IMR-90 (cell line): Measurements from ENCODE around the gene HDGFL3. TPM values are rescaled to one million over a fixed set of nuclear protein-coding genes. Genes with fewer than 3 reads are reported as not detected.

Experiments used
- ATAC-seq: fragments of 200-7000 bp; cut with Tn5 transposase; 2 replicates; pipeline ENCODE4 v1.9.1; 2020; ENCODE audit warnings: low read depth, mild to moderate bottlenecking, moderate library complexity
- BruUV-seq: library from RNA; stranded (reverse); fragments of 400-500 nt; replicated peaks from 2 replicates; lab custom pipeline; 2021; lab: Mats Ljungman, UMichigan
- CTCF ChIA-PET: fragments of 300-600 bp; formaldehyde crosslinking; extraction: SDS; loops from one replicate; lab custom pipeline; 2021; ENCODE audit warnings: antibody characterized with exemption; lab: Yijun Ruan, JAX
- POLR2A ChIA-PET: fragments of 300-600 bp; sonication (Branson Sonifier 250); formaldehyde crosslinking; loops from one replicate; lab custom pipeline; 2022; ENCODE audit warnings: antibody characterized with exemption; ENCODE audit not compliant: unreplicated experiment; lab: Charles Lee
- DNase-seq: peaks from one replicate; pipeline ENCODE4 v3.0.0; 2013
- H2AFZ ChIP-seq: replicated peaks from 2 replicates; pipeline ENCODE3; 2013; ENCODE audit warnings: low read length, mild to moderate bottlenecking; ENCODE audit not compliant: poor library complexity
- H2AK5ac ChIP-seq: 2 replicates; pipeline ENCODE4 v1.6.1; 2013; ENCODE audit warnings: low read depth, low read length, inconsistent platforms
- H2AK9ac ChIP-seq: replicated peaks from 2 replicates; pipeline ENCODE3; 2013; ENCODE audit warnings: mild to moderate bottlenecking, low read depth, low read length, moderate library complexity; ENCODE audit not compliant: poor library complexity
- H2BK120ac ChIP-seq: 2 replicates; pipeline ENCODE4 v1.6.1; 2013; ENCODE audit warnings: low read depth, low read length, inconsistent platforms
- H2BK15ac ChIP-seq: 3 replicates; pipeline ENCODE4 v1.6.1; 2013; ENCODE audit warnings: low read depth, low read length, inconsistent platforms
- H2BK20ac ChIP-seq: 2 replicates; pipeline ENCODE4 v1.6.1; 2013; ENCODE audit warnings: low read depth, mild to moderate bottlenecking, inconsistent platforms, low read length, moderate library complexity
- H2BK5ac ChIP-seq: 2 replicates; pipeline ENCODE4 v1.6.1; 2013; ENCODE audit warnings: mild to moderate bottlenecking, low read depth, low read length, inconsistent platforms; ENCODE audit not compliant: poor library complexity, severe bottlenecking
- H3K14ac ChIP-seq: replicated peaks from 2 replicates; pipeline ENCODE4 v1.6.1; 2013; ENCODE audit warnings: low read depth, low read length, inconsistent platforms
- H3K18ac ChIP-seq: 2 replicates; pipeline ENCODE4 v1.6.1; 2013; ENCODE audit warnings: low read depth, low read length, control low read depth
- H3K23ac ChIP-seq: 2 replicates; pipeline ENCODE4 v1.6.1; 2013; ENCODE audit warnings: low read depth, low read length, inconsistent platforms
- H3K27ac ChIP-seq: 2 replicates; pipeline ENCODE4 v1.5.1; 2013; ENCODE audit warnings: mild to moderate bottlenecking, control low read depth, low read length; ENCODE audit not compliant: insufficient read depth
- H3K27me3 ChIP-seq: 2 replicates; pipeline ENCODE4 v1.6.1; 2013; ENCODE audit warnings: low read length; ENCODE audit not compliant: control insufficient read depth, insufficient read depth
- H3K36me3 ChIP-seq: 2 replicates; pipeline ENCODE4 v1.6.1; 2013; ENCODE audit warnings: low read length, mixed read lengths; ENCODE audit not compliant: control insufficient read depth, insufficient read depth
- H3K4ac ChIP-seq: 2 replicates; pipeline ENCODE4 v1.6.1; 2013; ENCODE audit warnings: low read depth, low read length, inconsistent platforms
- H3K4me1 ChIP-seq: 2 replicates; pipeline ENCODE4 v1.6.1; 2013; ENCODE audit warnings: low read length, mixed read lengths; ENCODE audit not compliant: control insufficient read depth, insufficient read depth
- H3K4me2 ChIP-seq: 2 replicates; pipeline ENCODE4 v1.6.1; 2013; ENCODE audit warnings: low read depth, mild to moderate bottlenecking, control low read depth, low read length, moderate library complexity
- H3K4me3 ChIP-seq: 2 replicates; pipeline ENCODE4 v1.5.1; 2013; ENCODE audit warnings: low read depth, mild to moderate bottlenecking, control low read depth, low read length, moderate library complexity; ENCODE audit not compliant: insufficient read depth
- H3K56ac ChIP-seq: 2 replicates; pipeline ENCODE4 v1.6.1; 2013; ENCODE audit warnings: low read length, inconsistent platforms; ENCODE audit not compliant: insufficient read depth; ENCODE audit errors: extremely low read depth
- H3K79me1 ChIP-seq, 2 experiments: 2 replicates each; pipeline ENCODE4 v1.6.1; 2013; ENCODE audit warnings: low read length in 2 of 2, inconsistent platforms in 1 of 2, low read depth in 1 of 2
- H3K9ac ChIP-seq: 2 replicates; pipeline ENCODE4 v1.6.1; 2013; ENCODE audit warnings: low read depth, low read length, control low read depth
- H3K9me1 ChIP-seq: 2 replicates; pipeline ENCODE4 v1.6.1; 2013; ENCODE audit warnings: low read length, inconsistent platforms; ENCODE audit not compliant: insufficient read depth
- H3K9me3 ChIP-seq: 2 replicates; pipeline ENCODE4 v1.6.1; 2013; ENCODE audit warnings: low read length; ENCODE audit not compliant: control insufficient read depth, insufficient read depth
- H4K20me1 ChIP-seq: 2 replicates; pipeline ENCODE4 v1.6.1; 2013; ENCODE audit warnings: low read length, inconsistent platforms; ENCODE audit not compliant: insufficient read depth
- H4K5ac ChIP-seq: 2 replicates; pipeline ENCODE4 v1.6.1; 2013; ENCODE audit warnings: mild to moderate bottlenecking, low read depth, low read length, control low read depth
- H4K8ac ChIP-seq, 2 experiments: 2 replicates each; pipeline ENCODE4 v1.6.1; 2013; ENCODE audit warnings: low read depth in 2 of 2, low read length in 2 of 2, control low read depth in 1 of 2, inconsistent platforms in 1 of 2
- H4K91ac ChIP-seq: 2 replicates; pipeline ENCODE4 v1.6.1; 2013; ENCODE audit warnings: low read depth, low read length, inconsistent platforms; ENCODE audit not compliant: insufficient read depth
- BHLHE40 ChIP-seq: fragments of 150-350 bp; IDR thresholded peaks from 2 replicates; pipeline ENCODE4 v1.6.1; 2016; ENCODE audit warnings: mild to moderate bottlenecking, low read depth, low read length
- CEBPB ChIP-seq: IDR thresholded peaks from 2 replicates; pipeline ENCODE4 v1.6.1; 2012; ENCODE audit warnings: low read depth, low read length, improper control_type of control experiment
- CHD1 ChIP-seq: IDR thresholded peaks from 2 replicates; pipeline ENCODE4 v1.6.1; 2012; ENCODE audit warnings: low read depth, low read length, improper control_type of control experiment
- CTCF ChIP-seq: conservative IDR thresholded peaks from 2 replicates; pipeline ENCODE4 v1.5.1; 2012; ENCODE audit warnings: mild to moderate bottlenecking, low read depth, low read length, improper control_type of control experiment
- ELK1 ChIP-seq: fragments of 150-350 bp; IDR thresholded peaks from 2 replicates; pipeline ENCODE4 v1.6.1; 2016; ENCODE audit warnings: low read depth, mild to moderate bottlenecking, low read length, moderate library complexity, borderline replicate concordance
- FOS ChIP-seq: fragments of 150-350 bp; IDR thresholded peaks from 2 replicates; pipeline ENCODE4 v1.6.1; 2016; ENCODE audit warnings: low read depth, low read length
- MAFK ChIP-seq: IDR thresholded peaks from 2 replicates; pipeline ENCODE4 v1.6.1; 2012; ENCODE audit warnings: low read depth, low read length, improper control_type of control experiment
- MAZ ChIP-seq: IDR thresholded peaks from 2 replicates; pipeline ENCODE4 v1.6.1; 2012; ENCODE audit warnings: low read depth, mild to moderate bottlenecking, low read length, improper control_type of control experiment, moderate library complexity, borderline replicate concordance
- MXI1 ChIP-seq: IDR thresholded peaks from 2 replicates; pipeline ENCODE4 v1.6.1; 2012; ENCODE audit warnings: low read depth, mild to moderate bottlenecking, low read length, moderate library complexity, borderline replicate concordance
- NFE2L2 ChIP-seq: fragments of 150-350 bp; IDR thresholded peaks from 2 replicates; pipeline ENCODE4 v1.6.1; 2016; ENCODE audit warnings: low read depth, mild to moderate bottlenecking, low read length
- POLR2A ChIP-seq: IDR thresholded peaks from 2 replicates; pipeline ENCODE4 v1.6.1; 2012; ENCODE audit warnings: mild to moderate bottlenecking, low read depth, low read length
- RAD21 ChIP-seq: IDR thresholded peaks from 2 replicates; pipeline ENCODE4 v1.6.1; 2012; ENCODE audit warnings: low read length, improper control_type of control experiment
- RCOR1 ChIP-seq: IDR thresholded peaks from 2 replicates; pipeline ENCODE4 v1.6.1; 2012; ENCODE audit warnings: mild to moderate bottlenecking, low read length, improper control_type of control experiment; ENCODE audit not compliant: insufficient replicate concordance
- RFX5 ChIP-seq: IDR thresholded peaks from 2 replicates; pipeline ENCODE4 v1.8.0; 2012; ENCODE audit warnings: low read depth, mild to moderate bottlenecking, low read length, moderate library complexity
- SMC3 ChIP-seq: fragments of 150-350 bp; IDR thresholded peaks from 2 replicates; pipeline ENCODE4 v1.6.1; 2016; ENCODE audit warnings: low read depth, mild to moderate bottlenecking, antibody characterized with exemption, low read length, moderate library complexity
- USF2 ChIP-seq: fragments of 150-350 bp; IDR thresholded peaks from 2 replicates; pipeline ENCODE4 v1.6.1; 2017; ENCODE audit warnings: mild to moderate bottlenecking, antibody characterized with exemption, low read length, low read depth
- WGBS, 2 experiments: methylation state at CpG; one replicate each; pipeline versions ENCODE4 v1.1.5 to v1.1.7; 2013; ENCODE audit warnings: missing lambda C conversion rate in 2 of 2; ENCODE audit not compliant: insufficient read length in 1 of 2; ENCODE audit errors: extremely low coverage in 2 of 2; 5-methylcytosine and 5-hydroxymethylcytosine counted together
- dilution Hi-C: fragments of 300-500 bp; cut with HindIII; formaldehyde crosslinking; loops from one replicate; pipeline ENCODE4 v1.14.3; 2018; ENCODE audit warnings: low sequenced_read_pairs; ENCODE audit not compliant: unreplicated experiment
- in situ Hi-C: fragments of 300-500 bp; cut with MboI; formaldehyde crosslinking; loops from 3 replicates; pipeline ENCODE4 v1.14.3; 2019; ENCODE audit warnings: low sequenced_read_pairs, inconsistent platforms, mixed read lengths
- intact Hi-C: fragments of 100-400 bp; cut with micrococcal nuclease; formaldehyde crosslinking; loops from 2 replicates; pipeline ENCODE4 v1.10.0; 2022
- polyA plus RNA-seq, 3 experiments: library from polyadenylated mRNA; depleted of rRNA; stranded (reverse); fragments of >200 nt; gene quantifications; 2 replicates each; pipeline ENCODE4 v1.2.3, GENCODE V29; 2012; ENCODE audit warnings: low replicate concordance in 1 of 3
- total RNA-seq: library from RNA; depleted of rRNA; stranded (reverse); fragments of >200 nt; gene quantifications from 2 replicates; pipeline ENCODE4 v1.2.3, GENCODE V29; 2012

Gene HDGFL3
- total and polyA plus RNA-seq, 2 of the 4 experiments (the other 2 are of a cell fraction): 9.5 to 18.1 TPM

- no CpG with 5 or more reads among the region's 2 CpGs for WGBS, 2 experiments
- no TSS peak for BruUV-seq
- peaks cover 12% of the 10 kb centered on the region for H4K20me1 ChIP-seq
These were observed 13.9 kb downstream of the HDGFL3 start for GRCh38 chr15:83193721-83194120.

More at GRCh38 chr15:83193721-83194120, 13.9 kb downstream of the HDGFL3 start:
- ATAC-seq (no peak), DNase-seq (no peak)
- intact Hi-C loops: no loop called here
- H3K18ac ChIP-seq: no peak overlapping the region
- no peak overlapping the region for H4K8ac ChIP-seq
- no peak overlapping the region for H3K27ac ChIP-seq
- H3K36me3 ChIP-seq: no peaks in the 10 kb centered on the region
- H2BK15ac ChIP-seq: no peak overlapping the region
- peaks cover 2% of the 10 kb centered on the region; the same call in 1 of the 2 replicates for H3K4me1 ChIP-seq
- POLR2A ChIA-PET: no interaction called here
- CTCF ChIA-PET: no interaction called here
- H3K56ac ChIP-seq: no peak overlapping the region
- no peak overlapping the region for H2AK5ac ChIP-seq
- no peak overlapping the region for H3K4me2 ChIP-seq
- no peak overlapping the region for H3K4me3 ChIP-seq
- no peak overlapping the region for H2BK120ac ChIP-seq
- peaks cover 23 to 45% of the 10 kb centered on the region in 2 experiments for H3K79me1 ChIP-seq
- no peaks in the 10 kb centered on the region for H3K9me3 ChIP-seq
- no peak overlapping the region for H2AK9ac ChIP-seq
- no peak overlapping the region for H4K5ac ChIP-seq
- H3K4ac ChIP-seq: no peak overlapping the region
- H3K14ac ChIP-seq: no peak overlapping the region
- no peaks in the 10 kb centered on the region for H3K27me3 ChIP-seq
- dilution Hi-C loops: no loop called here
- no peak overlapping the region for H2BK5ac ChIP-seq
- TF ChIP-seq MAZ (no peak), RCOR1 (no peak), RAD21 (no peak), NFE2L2 (no peak), CEBPB (no peak), MXI1 (no peak), RFX5 (no peak), CHD1 (no peak), USF2 (no peak), MAFK (no peak), ELK1 (no peak), SMC3 (no peak), POLR2A (no peak), BHLHE40 (no peak), CTCF (no peak), FOS (no peak)
- no peak overlapping the region for H4K91ac ChIP-seq
- in situ Hi-C loops: no loop called here
- H3K9me1 ChIP-seq: peaks cover 4% of the 10 kb centered on the region
- no peak overlapping the region for H2BK20ac ChIP-seq
- 0 out of 2 replicates have a peak overlapping the region, but pooled peaks have one; percentile 67 for H3K23ac ChIP-seq
- H3K9ac ChIP-seq: no peak overlapping the region
- H2AFZ ChIP-seq: no peak overlapping the region
